ENCODE results near the gene CTDSP2.
"Not testable (repeated sequence)": the region's sequence is repeated elsewhere in the genome, so short reads cannot be mapped to it uniquely, and the experiment has no call there.

Gene CTDSP2

GRCh38 chr12:57777367-57777766 is 69.2 kb downstream of the CTDSP2 start:
- no peak for DNase-seq

- DNase-seq = no peak
These were observed 70.3 kb downstream of the CTDSP2 start for GRCh38 chr12:57776247-57776587.

- DNase-seq = peak; percentile 51
These were observed 70.8 kb downstream of the CTDSP2 start for GRCh38 chr12:57775563-57776246.

- DNase-seq = no peak
These were observed 71.5 kb downstream of the CTDSP2 start for GRCh38 chr12:57775044-57775443.

- not testable (repeated sequence) for DNase-seq
These were observed 71.9 kb downstream of the CTDSP2 start for GRCh38 chr12:57774634-57775033.

- peak; percentile 78 for DNase-seq
These were observed 73.9 kb downstream of the CTDSP2 start, which contains the start of gene EEF1AKMT3 for GRCh38 chr12:57772429-57773322. EEF1AKMT3 (plus strand) TSS chr12:57772614; CDS start chr12:57772725, 111 bp downstream.

GRCh38 chr12:57771873-57772428 is 74.6 kb downstream of the CTDSP2 start, which contains the start of gene METTL1:
METTL1 (minus strand) TSS chr12:57772105; CDS start chr12:57772083, 22 bp downstream.
- peak; percentile 99 for DNase-seq

- peak; percentile 98 for DNase-seq
These were observed 75.2 kb downstream of the CTDSP2 start for GRCh38 chr12:57771236-57771872.

- DNase-seq = no peak
These were observed 75.8 kb downstream of the CTDSP2 start for GRCh38 chr12:57770734-57771133.
